ENCODE results near the gene WDR75. TPM values are rescaled to one million over a fixed set of nuclear protein-coding genes. Genes with fewer than 3 reads are reported as not detected.

WDR75 gene
- total and polyA plus RNA-seq, 2 of the 13 experiments (the other 11 are each of a cell fraction or from before 2014, with no cell fraction given): 63.0 to 74.1 TPM

- no peak for TF ChIP-seq ZNF597 (CRISPR knock-in tag; IDR thresholded peaks at IDR 0.05)
- TF ChIP-seq ZBTB14 (CRISPR knock-in tag; IDR thresholded peaks at IDR 0.05): no peak; the same call in 1 of the 2 replicates
- peak; percentile 56 for TF ChIP-seq ZNF124 (CRISPR knock-in tag; IDR thresholded peaks at IDR 0.05)
- peak; percentile 64 for TF ChIP-seq ARID5B (CRISPR knock-in tag; IDR thresholded peaks at IDR 0.05)
- TF ChIP-seq CAMTA2 (CRISPR knock-in tag; IDR thresholded peaks at IDR 0.05; ENCODE audit: borderline replicate concordance): peak; percentile 93
- peak; percentile 91 for TF ChIP-seq KMT2A (CRISPR knock-in tag; IDR thresholded peaks at IDR 0.05)
- 0 out of 2 replicates have a peak, but pooled peaks have one; percentile 20 for TF ChIP-seq ZNF552 (CRISPR knock-in tag; IDR thresholded peaks at IDR 0.05; ENCODE audit: borderline replicate concordance)
- no peak for TF ChIP-seq ZNF142 (CRISPR knock-in tag; IDR thresholded peaks at IDR 0.05)
- TF ChIP-seq ZNF510 (CRISPR knock-in tag; IDR thresholded peaks at IDR 0.05; ENCODE audit: low read depth): peak; percentile 49
- 0 out of 4 replicates have a peak, but pooled peaks have one; percentile 15 to 90 for TF ChIP-seq KLF16 (CRISPR knock-in tag; IDR thresholded peaks at IDR 0.05)
- TF ChIP-seq CTCF (CRISPR knock-in tag; IDR thresholded peaks at IDR 0.05): no peak
- no peak for TF ChIP-seq MLLT10 (CRISPR knock-in tag; IDR thresholded peaks at IDR 0.05)
- no peak for TF ChIP-seq NFE2L2 (IDR thresholded peaks at IDR 0.05; ENCODE audit: low read length)
These were observed at the start of gene WDR75 (continued) for GRCh38 chr2:189440947-189441708.
